Endothelial cell of umbilical vein (primary cell): ENCODE results near the gene ZBTB40. TPM values are rescaled to one million over a fixed set of nuclear protein-coding genes. Genes with fewer than 3 reads are reported as not detected.

Source experiments
- BruUV-seq: library from RNA; stranded (reverse); fragments of 400-500 nt; replicated peaks from 2 replicates; lab custom pipeline; 2021; lab: Mats Ljungman, UMichigan
- CTCF ChIA-PET: fragments of 300-600, 350-600 bp; sonication (Branson Sonifier 250); formaldehyde crosslinking; loops from one replicate; lab custom pipeline; 2021; ENCODE audit warnings: antibody characterized with exemption, inconsistent platforms; lab: Charles Lee
- POLR2A ChIA-PET: fragments of 300-600, 350-600 bp; sonication (Branson Sonifier 250); formaldehyde crosslinking; loops from one replicate; lab custom pipeline; 2021; ENCODE audit warnings: antibody characterized with exemption, inconsistent platforms; lab: Charles Lee
- DNase-seq: peaks from one replicate; pipeline ENCODE4 v3.0.0-alpha.2; 2011; ENCODE audit warnings: low read depth, low spot score
- FAIRE-seq: peaks from 2 replicates; lab custom pipeline; 2011; peaks lifted over from hg19 to GRCh38; lab: Jason Lieb, UNC
- H2AFZ ChIP-seq: 2 replicates; pipeline ENCODE4 v1.6.0; 2012; ENCODE audit warnings: low read depth, low read length, control low read depth, inconsistent platforms
- H3K27ac ChIP-seq: 2 replicates; pipeline ENCODE4 v1.5.1; 2011; ENCODE audit warnings: low read depth, mild to moderate bottlenecking, control low read depth, low read length, moderate library complexity; ENCODE audit not compliant: insufficient read depth
- H3K27me3 ChIP-seq, 2 experiments: 2 replicates each; pipeline versions ENCODE4 v1.6.0 to v1.6.1; 2011; ENCODE audit warnings: low read length in 2 of 2, mixed read lengths in 1 of 2; ENCODE audit not compliant: control insufficient read depth in 2 of 2, insufficient read depth in 2 of 2
- H3K36me3 ChIP-seq, 2 experiments: 2 replicates in 1 of 2; 3 replicates in 1 of 2; pipeline ENCODE4 v1.5.1; 2011; ENCODE audit warnings: low read length in 2 of 2, mild to moderate bottlenecking in 1 of 2, moderate library complexity in 1 of 2; ENCODE audit not compliant: control insufficient read depth in 2 of 2, insufficient read depth in 2 of 2; ENCODE audit errors: extremely low read depth in 1 of 2
- H3K4me1 ChIP-seq: 3 replicates; pipeline ENCODE4 v1.5.1; 2011; ENCODE audit warnings: mild to moderate bottlenecking, low read length; ENCODE audit not compliant: control insufficient read depth, insufficient read depth; ENCODE audit errors: extremely low read depth
- H3K4me2 ChIP-seq: 2 replicates; pipeline ENCODE4 v1.6.1; 2011; ENCODE audit warnings: low read length, control low read depth, mixed read lengths; ENCODE audit not compliant: insufficient read depth
- H3K4me3 ChIP-seq, 3 experiments: fragments of 200-600 bp in 1 of 3; sonication (generic), shearing (Covaris generic) in 1 of 3; replicated peaks in 1 of 3; 2 replicates each; pipeline ENCODE4 v1.5.1; 2011 to 2016; ENCODE audit warnings: control low read depth in 3 of 3, low read length in 3 of 3, mild to moderate bottlenecking in 2 of 3, inconsistent platforms in 1 of 3, low read depth in 1 of 3, moderate library complexity in 1 of 3; ENCODE audit not compliant: insufficient read depth in 1 of 3
- H3K79me2 ChIP-seq: 2 replicates; pipeline ENCODE4 v1.6.0; 2012; ENCODE audit warnings: low read length, inconsistent platforms; ENCODE audit not compliant: control insufficient read depth, insufficient read depth
- H3K9ac ChIP-seq: replicated peaks from 2 replicates; pipeline ENCODE3; 2011; ENCODE audit warnings: low read length, control low read depth; ENCODE audit not compliant: insufficient read depth; ENCODE audit errors: extremely low read depth
- H3K9me1 ChIP-seq: replicated peaks from 3 replicates; pipeline ENCODE4 v1.6.0; 2011; ENCODE audit warnings: mild to moderate bottlenecking, low read length; ENCODE audit not compliant: control insufficient read depth, insufficient read depth; ENCODE audit errors: extremely low read depth
- H3K9me3 ChIP-seq: replicated peaks from 2 replicates; pipeline ENCODE4 v1.5.1; 2012; ENCODE audit warnings: low read length, inconsistent platforms; ENCODE audit not compliant: control insufficient read depth, insufficient read depth
- H4K20me1 ChIP-seq: replicated peaks from 2 replicates; pipeline ENCODE3; 2011; ENCODE audit warnings: mild to moderate bottlenecking, low read length; ENCODE audit not compliant: control insufficient read depth, insufficient read depth; ENCODE audit errors: extremely low read depth
- EZH2 ChIP-seq: IDR thresholded peaks from 2 replicates; pipeline ENCODE4 v1.6.1; 2012; ENCODE audit warnings: borderline replicate concordance, low read depth, mild to moderate bottlenecking, moderate library complexity, low read length, inconsistent platforms; ENCODE audit not compliant: severe bottlenecking
- FOS ChIP-seq: IDR thresholded peaks from 2 replicates; pipeline ENCODE4 v1.6.1; 2011; ENCODE audit warnings: mild to moderate bottlenecking, low read length, moderate library complexity, borderline replicate concordance; ENCODE audit not compliant: insufficient read depth
- GATA2 ChIP-seq: IDR thresholded peaks from 2 replicates; pipeline ENCODE4 v1.7.0; 2011; ENCODE audit warnings: low read depth, mild to moderate bottlenecking, moderate library complexity, mixed read lengths, low read length; ENCODE audit not compliant: insufficient read length, insufficient read depth
- JUN ChIP-seq: IDR thresholded peaks from 2 replicates; pipeline ENCODE4 v1.6.1; 2011; ENCODE audit warnings: borderline replicate concordance, low read depth; ENCODE audit not compliant: insufficient read length, insufficient read depth
- MYC ChIP-seq: IDR thresholded peaks from one replicate; pipeline ENCODE4 v1.6.1; 2011; ENCODE audit warnings: mild to moderate bottlenecking, low read depth, low read length
- POLR2A ChIP-seq: IDR thresholded peaks from 2 replicates; pipeline ENCODE4 v1.6.1; 2012; ENCODE audit warnings: low read depth, mild to moderate bottlenecking, control low read depth, low read length
- POLR2AphosphoS5 ChIP-seq: IDR thresholded peaks from 2 replicates; pipeline ENCODE4 v1.6.1; 2012; ENCODE audit warnings: low read depth, mild to moderate bottlenecking, control low read depth, low read length, moderate library complexity; ENCODE audit not compliant: insufficient read depth
- dilution Hi-C: fragments of 300-500 bp; cut with MboI; formaldehyde crosslinking; loops from one replicate; pipeline ENCODE4 v1.15.0; 2019; ENCODE audit warnings: low sequenced_read_pairs; ENCODE audit not compliant: extremely low pct_ligation_motif_present
- intact Hi-C: fragments of 100-400 bp; cut with micrococcal nuclease; formaldehyde crosslinking; loops from one replicate; pipeline ENCODE4 v1.10.0; 2022
- polyA plus RNA-seq, 4 experiments: library from polyadenylated mRNA; depleted of rRNA in 3 of 4; stranded (reverse) in 3 of 4; unstranded in 1 of 4; fragments of >200 nt; gene quantifications; 2 replicates each; pipeline versions ENCODE4 v1.2.1 to v1.2.3, GENCODE V29; 2011 to 2012; ENCODE audit warnings: missing spikeins in 1 of 4
- total RNA-seq: library from RNA; stranded (reverse); gene quantifications from 2 replicates; pipeline ENCODE4 v1.2.3, GENCODE V29; 2021
- TF ChIP-seq, protein P1 (sequence below), 2 donors: IDR thresholded peaks; 1 replicate in 1 of 2; 2 replicates in 1 of 2; pipeline ENCODE4 v1.5.1; 2011; ENCODE audit warnings: low read length in 2 of 2, mild to moderate bottlenecking in 2 of 2, moderate library complexity in 2 of 2, control low read depth in 1 of 2, inconsistent platforms in 1 of 2, low read depth in 1 of 2; ENCODE audit not compliant: insufficient read depth in 1 of 2; ENCODE audit errors: extremely low read depth in 1 of 2
- TF ChIP-seq, protein P2 (sequence below): IDR thresholded peaks from 2 replicates; pipeline ENCODE4 v1.6.1; 2011; ENCODE audit not compliant: insufficient read depth, insufficient read length

Gene ZBTB40
- total and polyA plus RNA-seq, 2 donors (not counting 3 experiments of a cell fraction or from before 2014, with no cell fraction given), result 12.3 to 21.3 TPM

GRCh38 chr1:22413799-22414198 is 37.9 kb upstream of the ZBTB40 start:
- H2AFZ ChIP-seq, result no peak overlapping the region
- no peaks in the 10 kb centered on the region for H3K9me1 ChIP-seq
- H3K27ac ChIP-seq, result no peak overlapping the region
- no TSS peak for BruUV-seq
- no peak overlapping the region for H3K4me2 ChIP-seq
- POLR2A ChIA-PET, result no interaction called here
- H3K9me3 ChIP-seq, result no peaks in the 10 kb centered on the region
- CTCF ChIA-PET, result interaction anchor here (6.7 kb wide), 1 partner anchor 309 kb away, joined by 50 read pairs; no protein-coding TSS in a partner anchor
- H3K27me3 ChIP-seq, result peaks cover 2 to 8% of the 10 kb centered on the region in 2 experiments
- no peak overlapping the region for H3K4me3 ChIP-seq
- H3K4me1 ChIP-seq, result peaks cover 24% of the 10 kb centered on the region
- H3K9ac ChIP-seq, result no peak overlapping the region
- TF ChIP-seq, protein P1, sequence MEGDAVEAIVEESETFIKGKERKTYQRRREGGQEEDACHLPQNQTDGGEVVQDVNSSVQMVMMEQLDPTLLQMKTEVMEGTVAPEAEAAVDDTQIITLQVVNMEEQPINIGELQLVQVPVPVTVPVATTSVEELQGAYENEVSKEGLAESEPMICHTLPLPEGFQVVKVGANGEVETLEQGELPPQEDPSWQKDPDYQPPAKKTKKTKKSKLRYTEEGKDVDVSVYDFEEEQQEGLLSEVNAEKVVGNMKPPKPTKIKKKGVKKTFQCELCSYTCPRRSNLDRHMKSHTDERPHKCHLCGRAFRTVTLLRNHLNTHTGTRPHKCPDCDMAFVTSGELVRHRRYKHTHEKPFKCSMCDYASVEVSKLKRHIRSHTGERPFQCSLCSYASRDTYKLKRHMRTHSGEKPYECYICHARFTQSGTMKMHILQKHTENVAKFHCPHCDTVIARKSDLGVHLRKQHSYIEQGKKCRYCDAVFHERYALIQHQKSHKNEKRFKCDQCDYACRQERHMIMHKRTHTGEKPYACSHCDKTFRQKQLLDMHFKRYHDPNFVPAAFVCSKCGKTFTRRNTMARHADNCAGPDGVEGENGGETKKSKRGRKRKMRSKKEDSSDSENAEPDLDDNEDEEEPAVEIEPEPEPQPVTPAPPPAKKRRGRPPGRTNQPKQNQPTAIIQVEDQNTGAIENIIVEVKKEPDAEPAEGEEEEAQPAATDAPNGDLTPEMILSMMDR (IDR thresholded peaks at IDR 0.05; ENCODE audit: extremely low read depth in 1 of 2, insufficient read depth in 1 of 2, low read depth in 1 of 2, low read length in 2 of 2), result no peak
- TF ChIP-seq MYC (no peak), JUN (no peak), EZH2 (no peak), POLR2AphosphoS5 (no peak), FOS (no peak), GATA2 (no peak), POLR2A (no peak)
- TF ChIP-seq, protein P2, sequence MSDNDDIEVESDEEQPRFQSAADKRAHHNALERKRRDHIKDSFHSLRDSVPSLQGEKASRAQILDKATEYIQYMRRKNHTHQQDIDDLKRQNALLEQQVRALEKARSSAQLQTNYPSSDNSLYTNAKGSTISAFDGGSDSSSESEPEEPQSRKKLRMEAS, result no peak
- dilution Hi-C loops (no loop called here), intact Hi-C loops (no loop called here)
- no peaks in the 10 kb centered on the region for H4K20me1 ChIP-seq
- DNase-seq (no peak), FAIRE-seq (no peak)
- no peaks in the 10 kb centered on the region for H3K36me3 ChIP-seq
- H3K79me2 ChIP-seq, result no peaks in the 10 kb centered on the region
